Measurements from ENCODE around the gene INSYN1.

INSYN1 gene

GRCh38 chr15:73710321-73710720 lies 42.8 kb downstream of the INSYN1 start:
- no peaks in the 10 kb centered on the region for H3K4me1 ChIP-seq (ENCODE audit: insufficient read depth, low read length)
- no peak overlapping the region for H3K4me3 ChIP-seq (ENCODE audit: low read depth in 1 of 2, low read length in 2 of 2)
- ATAC-seq (ENCODE audit: insufficient read depth, low read depth), result no peak
- no peak for DNase-seq
- H3K27ac ChIP-seq (ENCODE audit: low read length), result no peak overlapping the region
- no peaks in the 10 kb centered on the region for H3K36me3 ChIP-seq (ENCODE audit: insufficient read depth, low read length)
- TF ChIP-seq CTCF (IDR thresholded peaks at IDR 0.05; ENCODE audit: borderline replicate concordance, extremely low read depth, low read length, poor library complexity, severe bottlenecking), result no peak
- TF ChIP-seq EZH2 (IDR thresholded peaks at IDR 0.05; ENCODE audit: borderline replicate concordance, low read depth, low read length, severe bottlenecking), result no peak
- no peaks in the 10 kb centered on the region for H3K9me3 ChIP-seq (ENCODE audit: insufficient read depth, low read length, severe bottlenecking)
- H3K9ac ChIP-seq (ENCODE audit: low read depth, low read length), result no peak overlapping the region
- H3K79me2 ChIP-seq (ENCODE audit: insufficient read depth, low read length), result no peaks in the 10 kb centered on the region
- no peaks in the 10 kb centered on the region for H3K27me3 ChIP-seq (ENCODE audit: insufficient read depth, low read length, poor library complexity)
- H3K4me2 ChIP-seq (ENCODE audit: insufficient read depth, low read length), result no peak overlapping the region
- no peaks in the 10 kb centered on the region for H4K20me1 ChIP-seq (ENCODE audit: insufficient read depth, low read length)
- no peak overlapping the region for H2AFZ ChIP-seq (ENCODE audit: low read depth, low read length)

- Histone ChIP-seq H4K20me1 (ENCODE audit: insufficient read depth, low read length) (no peaks in the 10 kb centered on the region), H3K36me3 (ENCODE audit: insufficient read depth, low read length) (no peaks in the 10 kb centered on the region), H3K27me3 (ENCODE audit: insufficient read depth, low read length, poor library complexity) (no peaks in the 10 kb centered on the region), H3K79me2 (ENCODE audit: insufficient read depth, low read length) (no peaks in the 10 kb centered on the region), H3K4me2 (ENCODE audit: insufficient read depth, low read length) (no peak overlapping the region), H3K27ac (ENCODE audit: low read length) (no peak overlapping the region), H3K9me3 (ENCODE audit: insufficient read depth, low read length, severe bottlenecking) (no peaks in the 10 kb centered on the region), H2AFZ (ENCODE audit: low read depth, low read length) (no peak overlapping the region), H3K4me1 (ENCODE audit: insufficient read depth, low read length) (no peaks in the 10 kb centered on the region), H3K9ac (ENCODE audit: low read depth, low read length) (no peak overlapping the region), H3K4me3 (ENCODE audit: low read depth in 1 of 2, low read length in 2 of 2) (no peak overlapping the region)
- ATAC-seq (ENCODE audit: insufficient read depth, low read depth), result no peak
- no peak for TF ChIP-seq EZH2 (IDR thresholded peaks at IDR 0.05; ENCODE audit: borderline replicate concordance, low read depth, low read length, severe bottlenecking)
- no peak for TF ChIP-seq CTCF (IDR thresholded peaks at IDR 0.05; ENCODE audit: borderline replicate concordance, extremely low read depth, low read length, poor library complexity, severe bottlenecking)
- DNase-seq, result no peak
Measured at GRCh38 chr15:73709686-73710085, 43.5 kb downstream of the INSYN1 start.

DNA sequence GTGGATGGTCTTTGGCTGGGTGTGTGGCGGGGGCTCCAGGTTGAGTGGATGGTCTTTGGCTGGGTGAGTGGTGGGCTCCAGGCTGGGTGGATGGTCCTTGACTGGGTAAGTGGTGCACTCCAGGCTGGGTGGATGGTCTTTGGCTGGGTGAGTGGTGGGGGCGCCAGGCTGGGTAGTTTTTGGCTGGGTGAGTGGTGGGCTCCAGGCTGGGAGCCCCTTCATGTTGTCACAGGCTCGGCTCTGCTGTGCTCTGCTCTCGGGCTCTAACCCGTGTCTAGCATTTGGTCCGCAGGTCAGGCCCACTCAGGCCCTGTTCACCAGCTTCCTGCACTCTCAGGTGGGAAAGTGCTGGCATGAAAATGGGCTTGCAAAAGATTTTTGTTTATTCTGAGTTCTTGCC lies 43.9 kb downstream of the INSYN1 start:
- Histone ChIP-seq H3K27ac (ENCODE audit: low read length) (no peak overlapping the region), H3K4me2 (ENCODE audit: insufficient read depth, low read length) (no peak overlapping the region), H2AFZ (ENCODE audit: low read depth, low read length) (no peak overlapping the region), H3K9me3 (ENCODE audit: insufficient read depth, low read length, severe bottlenecking) (no peaks in the 10 kb centered on the region), H3K4me1 (ENCODE audit: insufficient read depth, low read length) (no peaks in the 10 kb centered on the region), H3K79me2 (ENCODE audit: insufficient read depth, low read length) (no peaks in the 10 kb centered on the region), H3K36me3 (ENCODE audit: insufficient read depth, low read length) (no peaks in the 10 kb centered on the region), H3K27me3 (ENCODE audit: insufficient read depth, low read length, poor library complexity) (no peaks in the 10 kb centered on the region), H3K4me3 (ENCODE audit: low read depth in 1 of 2, low read length in 2 of 2) (no peak overlapping the region), H3K9ac (ENCODE audit: low read depth, low read length) (no peak overlapping the region), H4K20me1 (ENCODE audit: insufficient read depth, low read length) (no peaks in the 10 kb centered on the region; the same call in 1 of the 2 replicates)
- DNase-seq (no peak), ATAC-seq (ENCODE audit: insufficient read depth, low read depth) (no peak)
- no peak for TF ChIP-seq EZH2 (IDR thresholded peaks at IDR 0.05; ENCODE audit: borderline replicate concordance, low read depth, low read length, severe bottlenecking)
- no peak for TF ChIP-seq CTCF (IDR thresholded peaks at IDR 0.05; ENCODE audit: borderline replicate concordance, extremely low read depth, low read length, poor library complexity, severe bottlenecking)

- no peak overlapping the region for H3K9ac ChIP-seq (ENCODE audit: low read depth, low read length)
- no peak for ATAC-seq (ENCODE audit: insufficient read depth, low read depth)
- H3K9me3 ChIP-seq (ENCODE audit: insufficient read depth, low read length, severe bottlenecking), result no peaks in the 10 kb centered on the region
- no peaks in the 10 kb centered on the region for H3K27me3 ChIP-seq (ENCODE audit: insufficient read depth, low read length, poor library complexity)
- no peak overlapping the region for H3K4me2 ChIP-seq (ENCODE audit: insufficient read depth, low read length)
- H3K36me3 ChIP-seq (ENCODE audit: insufficient read depth, low read length), result no peaks in the 10 kb centered on the region
- H3K4me3 ChIP-seq (ENCODE audit: low read depth in 1 of 2, low read length in 2 of 2), result no peak overlapping the region
- no peak overlapping the region for H2AFZ ChIP-seq (ENCODE audit: low read depth, low read length)
- TF ChIP-seq EZH2 (IDR thresholded peaks at IDR 0.05; ENCODE audit: borderline replicate concordance, low read depth, low read length, severe bottlenecking) (no peak), CTCF (IDR thresholded peaks at IDR 0.05; ENCODE audit: borderline replicate concordance, extremely low read depth, low read length, poor library complexity, severe bottlenecking) (no peak)
- DNase-seq, result no peak
- no peaks in the 10 kb centered on the region for H3K4me1 ChIP-seq (ENCODE audit: insufficient read depth, low read length)
- no peaks in the 10 kb centered on the region; the same call in 1 of the 2 replicates for H4K20me1 ChIP-seq (ENCODE audit: insufficient read depth, low read length)
- no peak overlapping the region for H3K27ac ChIP-seq (ENCODE audit: low read length)
- H3K79me2 ChIP-seq (ENCODE audit: insufficient read depth, low read length), result no peaks in the 10 kb centered on the region
Measured at GRCh38 chr15:73708691-73709090, 44.5 kb downstream of the INSYN1 start.
